Stimulated activated CD8-positive, alpha-beta memory T cell treated with anti-CD3 and anti-CD28 coated beads, Interleukin-12 subunit alpha, Interleukin-12 subunit beta, amount 100 ng/mL, for 4 hours (primary cell): Measurements from ENCODE around the gene KCNH6.

Experiments
- DNase-seq: peaks from one replicate; pipeline ENCODE4 v3.0.0-alpha.2; 2020; ENCODE audit warnings: low read depth

KCNH6 gene

GRCh38 chr17:63533433-63534077 lies 10.4 kb downstream of the KCNH6 start:
- DNase-seq = no peak

GRCh38 chr17:63534078-63534570 lies 11.0 kb downstream of the KCNH6 start:
- DNase-seq = no peak

GRCh38 chr17:63534816-63535455 lies 11.8 kb downstream of the KCNH6 start:
- no peak for DNase-seq

- no peak for DNase-seq
Measured at GRCh38 chr17:63535640-63536039, 12.5 kb downstream of the KCNH6 start.

GRCh38 chr17:63537001-63537400 lies 13.8 kb downstream of the KCNH6 start:
- DNase-seq = no peak

GRCh38 chr17:63537991-63538692 lies 15.0 kb downstream of the KCNH6 start:
- DNase-seq = no peak

- no peak for DNase-seq
Measured at GRCh38 chr17:63538693-63539595, 15.8 kb downstream of the KCNH6 start.

- no peak for DNase-seq
Measured at GRCh38 chr17:63540590-63540989, 17.4 kb downstream of the KCNH6 start.

- DNase-seq = no peak
Measured at GRCh38 chr17:63542218-63542545, 19.0 kb downstream of the KCNH6 start.

GRCh38 chr17:63542942-63543821 lies 20.0 kb downstream of the KCNH6 start:
- DNase-seq = no peak

GRCh38 chr17:63543822-63544420 lies 20.8 kb downstream of the KCNH6 start:
- no peak for DNase-seq

- no peak for DNase-seq
Measured at GRCh38 chr17:63544467-63545301, 21.5 kb downstream of the KCNH6 start.

GRCh38 chr17:63546308-63547082 lies 23.3 kb downstream of the KCNH6 start:
- no peak for DNase-seq

GRCh38 chr17:63547083-63547523 lies 23.9 kb downstream of the KCNH6 start:
- DNase-seq = no peak

GRCh38 chr17:63549289-63549945 lies 26.3 kb downstream of the KCNH6 start:
- no peak for DNase-seq

- DNase-seq = peak; percentile 99
Measured at GRCh38 chr17:63549946-63550816, 27.0 kb downstream of the KCNH6 start, which contains the start of gene DCAF7. DCAF7 (plus strand) TSS chr17:63550477; CDS start chr17:63550678, 201 bp downstream.
